Embryonic facial prominence (tissue), 1 donor: ENCODE results near the gene GOLGA8K.
"Not testable (repeated sequence)": the region's sequence is repeated elsewhere in the genome, so short reads cannot be mapped to it uniquely, and the experiment has no call there.

Experiments
- DNase-seq: peaks from one replicate; pipeline ENCODE4 v3.0.0-alpha.2; 2016; ENCODE audit errors: extremely low spot score

GOLGA8K gene

DNA sequence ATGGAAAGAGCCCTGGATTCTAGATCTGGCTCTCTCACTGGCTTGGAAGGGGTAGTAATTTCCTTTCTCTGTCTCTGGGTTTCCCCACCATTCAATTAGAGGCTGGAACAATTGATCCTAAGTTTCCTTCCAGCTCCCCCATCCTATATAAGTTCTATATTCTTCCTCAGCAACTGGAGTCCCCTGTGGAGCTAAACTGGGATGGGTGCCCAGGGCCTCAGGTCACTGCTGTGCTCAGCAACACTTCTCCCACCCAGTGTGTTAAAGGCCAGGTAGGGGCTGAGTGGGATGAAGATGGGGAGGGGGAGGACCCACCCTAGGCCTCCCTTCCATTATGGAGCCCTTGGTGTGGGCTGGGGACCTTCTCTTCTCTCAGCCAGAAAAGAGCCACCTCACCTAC, 46.2 kb downstream of the GOLGA8K start:
- not testable (repeated sequence) for DNase-seq

DNA sequence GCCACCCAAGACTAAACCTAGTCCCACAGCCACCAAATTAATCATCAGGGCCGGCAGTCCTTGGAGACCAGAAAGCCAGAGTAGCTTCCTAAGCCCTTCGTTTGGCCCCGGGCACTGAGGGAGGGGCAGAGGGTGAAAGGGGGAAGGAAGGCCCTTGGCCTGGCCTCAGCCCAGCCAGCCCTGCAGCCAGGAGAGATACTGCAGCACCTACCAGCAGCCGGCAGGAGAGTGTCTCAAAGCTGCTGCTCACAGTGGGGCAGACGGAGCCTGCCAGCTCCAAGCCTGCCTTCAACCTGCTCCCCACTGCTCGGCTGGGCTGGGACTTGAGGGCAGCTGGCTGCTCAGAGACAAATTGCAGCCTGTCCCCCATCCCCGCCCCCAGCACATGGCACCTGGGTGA, 50.3 kb downstream of the GOLGA8K start:
- DNase-seq: not testable (repeated sequence)

DNA sequence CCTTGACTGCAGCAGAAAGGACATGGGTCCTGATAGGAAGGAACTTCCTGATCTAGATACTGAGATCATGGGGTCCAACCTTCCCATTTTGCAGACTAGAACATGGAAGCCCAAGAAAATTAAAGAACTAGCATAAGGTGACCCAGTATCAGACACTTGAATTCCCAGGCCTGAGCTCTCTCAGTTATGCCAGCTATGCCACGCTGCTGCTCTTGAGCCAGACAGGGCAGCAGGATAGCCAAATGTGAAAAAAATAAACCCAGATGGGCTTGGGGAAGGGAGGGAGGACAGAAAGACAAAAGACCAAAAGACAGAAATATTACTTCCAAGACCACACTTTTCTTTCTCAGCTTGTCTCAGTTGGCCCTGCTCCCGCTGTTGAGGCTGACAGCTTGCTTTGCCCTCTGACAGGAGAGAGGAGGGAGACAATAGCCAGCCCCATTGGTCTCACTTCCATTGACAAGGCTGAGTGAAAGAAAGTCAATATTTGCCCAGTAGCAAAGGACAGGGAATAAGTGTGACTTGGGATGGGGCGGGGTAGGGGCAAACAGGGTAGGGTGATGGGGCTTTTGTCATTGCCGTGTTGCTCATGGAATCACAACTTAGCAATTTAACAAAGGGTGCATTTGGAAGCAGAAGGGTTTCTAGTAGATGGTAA, 52.4 kb downstream of the GOLGA8K start:
- not testable (repeated sequence) for DNase-seq

DNA sequence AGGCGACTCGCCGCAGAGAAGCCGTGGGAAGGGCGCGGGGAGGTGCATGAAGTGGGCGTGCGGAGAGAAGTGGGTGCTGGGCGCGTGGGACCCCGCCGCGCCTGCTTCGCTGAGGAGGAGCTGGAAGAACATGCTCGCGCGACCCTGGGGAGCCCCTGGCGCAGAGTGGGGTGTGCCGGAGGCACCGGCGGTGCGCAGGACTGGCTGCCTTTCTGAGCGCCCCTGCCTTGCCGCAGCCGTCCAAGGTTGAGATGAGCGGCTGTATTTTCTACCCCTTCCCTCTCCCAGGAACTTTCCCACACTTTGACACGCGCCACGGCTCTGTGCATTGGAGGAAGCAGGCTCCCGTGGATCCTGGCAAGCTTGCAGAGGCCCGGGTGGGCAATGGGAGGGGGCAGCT, 56.1 kb downstream of the GOLGA8K start:
- DNase-seq: not testable (repeated sequence)

DNA sequence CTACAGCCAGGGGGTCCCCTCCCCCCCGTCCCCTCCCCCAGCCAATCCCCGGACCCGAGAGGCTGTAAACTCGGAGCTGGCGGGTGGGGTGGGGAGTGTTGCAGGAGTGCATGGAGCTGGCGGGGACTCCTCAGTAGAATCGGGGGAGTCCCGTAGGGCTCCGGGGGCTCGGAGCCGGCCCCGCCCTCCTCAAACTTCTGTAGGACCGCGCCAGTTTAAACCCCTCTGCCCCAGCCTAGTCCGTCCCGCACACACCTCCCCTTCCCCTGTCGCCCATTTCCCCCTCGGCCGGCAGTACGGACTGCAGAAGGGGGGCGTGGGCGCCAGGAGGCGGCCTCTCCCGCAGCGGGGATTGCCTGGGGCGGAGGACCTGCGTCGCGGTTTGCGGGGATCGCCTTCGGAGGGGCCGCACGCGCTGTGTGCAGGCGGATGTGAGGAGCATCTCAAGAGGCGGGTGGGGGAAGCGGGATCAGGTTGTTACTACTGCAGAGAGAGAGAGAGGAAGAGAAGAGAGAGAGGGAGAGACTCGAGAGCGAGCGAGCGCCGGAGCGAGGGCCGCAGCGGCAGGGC, 57.0 kb downstream of the GOLGA8K start:
- not testable (repeated sequence) for DNase-seq

DNA sequence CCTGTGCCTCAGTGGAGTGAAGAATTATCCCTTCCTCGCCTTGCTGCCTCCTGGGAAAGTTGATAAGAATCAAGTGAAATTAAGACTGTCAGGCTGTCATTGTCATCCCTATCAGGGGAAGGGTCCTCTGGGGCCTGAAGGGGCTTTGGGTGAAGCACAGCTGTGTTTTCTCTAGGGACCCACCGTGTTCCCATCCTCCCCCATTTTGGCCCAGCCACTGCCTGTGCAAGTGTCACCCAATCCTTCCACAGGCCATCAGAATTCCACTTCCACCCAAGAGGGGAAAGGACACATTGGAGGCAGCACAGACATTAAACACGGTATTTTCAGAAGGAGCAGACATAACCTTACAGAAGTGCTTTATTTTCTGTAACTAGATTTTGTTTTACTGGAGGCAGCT, 59.2 kb downstream of the GOLGA8K start:
- DNase-seq: not testable (repeated sequence)
